B cell (primary cell): ENCODE results near the gene CCDC13. TPM values are rescaled to one million over a fixed set of nuclear protein-coding genes. Genes with fewer than 3 reads are reported as not detected.

Experiments
- ATAC-seq: fragments of 200-7000 bp; cut with Tn5 transposase; one replicate; pipeline ENCODE4 v1.10.0; 2021; ENCODE audit warnings: low read depth, mild to moderate bottlenecking, moderate number of reproducible peaks, moderate library complexity
- CTCF ChIA-PET: fragments of 350-600 bp; sonication (Branson Sonifier 250); formaldehyde crosslinking; loops from one replicate; lab custom pipeline; 2021; ENCODE audit warnings: antibody characterized with exemption, inconsistent platforms; lab: Charles Lee
- POLR2A ChIA-PET: fragments of 350-600 bp; sonication (Branson Sonifier 250); formaldehyde crosslinking; loops from one replicate; lab custom pipeline; 2021; ENCODE audit warnings: antibody characterized with exemption; lab: Charles Lee
- DNase-seq: peaks from one replicate; pipeline ENCODE4 v3.0.0; 2013
- H2AFZ ChIP-seq: 2 replicates; pipeline ENCODE4 v1.6.1; 2012; ENCODE audit warnings: mild to moderate bottlenecking, low read depth, low read length; ENCODE audit not compliant: insufficient read depth, poor library complexity, severe bottlenecking
- H3K27ac ChIP-seq, 2 donors: 1 replicate in 1 of 2; 2 replicates in 1 of 2; pipeline ENCODE4 v1.5.1; 2012 to 2013; ENCODE audit warnings: low read length in 2 of 2, mild to moderate bottlenecking in 2 of 2, moderate library complexity in 1 of 2
- H3K27me3 ChIP-seq, 4 experiments: fragments of 200-600 bp in 1 of 4; sonication (generic) in 1 of 4; replicated peaks in 1 of 4; 1 replicate in 2 of 4; 2 replicates in 2 of 4; pipeline versions ENCODE4 v1.6.1 to v1.7.0; 2013 to 2016; ENCODE audit warnings: low read length in 3 of 4, mild to moderate bottlenecking in 2 of 4, mixed read lengths in 1 of 4, moderate library complexity in 1 of 4; ENCODE audit not compliant: insufficient read depth in 4 of 4, control insufficient read depth in 3 of 4; ENCODE audit errors: control extremely low read depth in 1 of 4
- H3K36me3 ChIP-seq, 2 experiments: replicated peaks in 1 of 2; 1 replicate in 1 of 2; 2 replicates in 1 of 2; pipeline versions ENCODE4 v1.6.1 to v1.7.1; 2013; ENCODE audit warnings: low read length in 1 of 2; ENCODE audit not compliant: insufficient read depth in 2 of 2, control insufficient read depth in 1 of 2; ENCODE audit errors: control extremely low read depth in 1 of 2, extremely low read depth in 1 of 2
- H3K4me1 ChIP-seq, 2 donors: fragments of 200-600 bp in 1 of 2; sonication (generic) in 1 of 2; 1 replicate in 1 of 2; 2 replicates in 1 of 2; pipeline versions ENCODE4 v1.5.1 to v1.6.1; 2013 to 2017; ENCODE audit warnings: low read length in 2 of 2; ENCODE audit not compliant: control insufficient read depth in 2 of 2, insufficient read depth in 2 of 2
- H3K4me2 ChIP-seq: replicated peaks from 2 replicates; pipeline ENCODE3; 2012; ENCODE audit warnings: mild to moderate bottlenecking, low read depth, low read length; ENCODE audit not compliant: poor library complexity, severe bottlenecking
- H3K4me3 ChIP-seq, 5 experiments: fragments of 200-600 bp in 1 of 5; sonication (generic) in 1 of 5; 1 replicate in 3 of 5; 2 replicates in 2 of 5; pipeline versions ENCODE4 v1.5.1 to v1.7.0; 2011 to 2016; ENCODE audit warnings: low read length in 4 of 5, mild to moderate bottlenecking in 4 of 5, low read depth in 2 of 5, control low read depth in 1 of 5, moderate library complexity in 1 of 5; ENCODE audit not compliant: insufficient read depth in 1 of 5; ENCODE audit errors: control extremely low read depth in 1 of 5, extremely low read depth in 1 of 5
- H3K79me2 ChIP-seq: fragments of 200-600 bp; sonication (generic); one replicate; pipeline ENCODE4 v1.6.0; 2016; ENCODE audit warnings: low read length; ENCODE audit not compliant: control insufficient read depth, insufficient read depth
- H3K9ac ChIP-seq: fragments of 200-600 bp; sonication (generic); 2 replicates; pipeline ENCODE4 v1.6.1; 2017; ENCODE audit warnings: mild to moderate bottlenecking, low read length, moderate library complexity
- H3K9me3 ChIP-seq, 3 donors: one replicate each; pipeline versions ENCODE4 v1.6.1 to v1.7.1; 2013; ENCODE audit warnings: low read length in 2 of 3; ENCODE audit not compliant: control insufficient read depth in 2 of 3, insufficient read depth in 1 of 3; ENCODE audit errors: control extremely low read depth in 1 of 3
- H4K20me1 ChIP-seq: 2 replicates; pipeline ENCODE4 v1.6.0; 2012; ENCODE audit warnings: mild to moderate bottlenecking, low read length; ENCODE audit not compliant: insufficient read depth, control insufficient read depth, poor library complexity, severe bottlenecking
- H3K27ac Mint-ChIP-seq: one replicate; pipeline ENCODE4 v1.8.0; 2021; ENCODE audit warnings: mixed read lengths
- H3K27me3 Mint-ChIP-seq: one replicate; pipeline ENCODE4 v1.8.0; 2021; ENCODE audit warnings: mixed read lengths
- H3K4me1 Mint-ChIP-seq: one replicate; pipeline ENCODE4 v1.8.0; 2021; ENCODE audit warnings: mixed read lengths
- H3K4me3 Mint-ChIP-seq: one replicate; pipeline ENCODE4 v1.8.0; 2021; ENCODE audit warnings: mixed read lengths
- H3K9me3 Mint-ChIP-seq: one replicate; pipeline ENCODE4 v1.8.0; 2022; ENCODE audit warnings: mixed read lengths; ENCODE audit not compliant: insufficient read depth
- CTCF ChIP-seq: fragments of 200-600 bp; IDR thresholded peaks from one replicate; pipeline ENCODE4 v1.8.0; 2022; ENCODE audit warnings: antibody characterized with exemption, mild to moderate bottlenecking
- EZH2 ChIP-seq: IDR thresholded peaks from 2 replicates; pipeline ENCODE4 v1.6.1; 2012; ENCODE audit warnings: borderline replicate concordance, low read depth, mild to moderate bottlenecking, moderate library complexity, low read length; ENCODE audit not compliant: insufficient read depth, poor library complexity, severe bottlenecking
- WGBS: methylation state at CpG from one replicate; pipeline ENCODE4 v1.1.5; 2013; ENCODE audit warnings: missing lambda C conversion rate; ENCODE audit not compliant: insufficient coverage; 5-methylcytosine and 5-hydroxymethylcytosine counted together
- intact Hi-C: fragments of 100-400 bp; cut with micrococcal nuclease; formaldehyde crosslinking; loops from one replicate; pipeline ENCODE4 v1.10.0; 2022
- polyA plus RNA-seq: library from polyadenylated mRNA; depleted of rRNA; stranded (reverse); fragments of >200 nt; gene quantifications from 2 replicates; pipeline ENCODE4 v1.2.3, GENCODE V29; 2012
- total RNA-seq, 2 donors: library from RNA; stranded (reverse); fragments of 120-200 nt in 1 of 2; gene quantifications; 1 replicate in 1 of 2; 2 replicates in 1 of 2; pipeline versions ENCODE4 v1.2.3 to v1.2.4, GENCODE V29; 2013 to 2022

Gene CCDC13
- total and polyA plus RNA-seq, 2 donors (not counting 1 experiment from before 2014, with no cell fraction given), result 1.5 to 1.9 TPM

GRCh38 chr3:42820746-42821051 is 47.6 kb upstream of the CCDC13 start:
- ATAC-seq (no peak), DNase-seq (no peak)
- H3K4me3 Mint-ChIP-seq, result no peak overlapping the region
- H3K9me3 ChIP-seq, result no peaks in the 10 kb centered on the region
- no peaks in the 10 kb centered on the region for H3K27me3 ChIP-seq
- H2AFZ ChIP-seq, result no peak overlapping the region
- no peaks in the 10 kb centered on the region for H4K20me1 ChIP-seq
- H3K36me3 ChIP-seq, result no peaks in the 10 kb centered on the region
- peaks cover 11% of the 10 kb centered on the region for H3K27me3 Mint-ChIP-seq
- H3K4me1 Mint-ChIP-seq, result no peaks in the 10 kb centered on the region
- CTCF ChIA-PET, result interaction anchor here (0.5 to 0.8 kb wide), 4 partner anchors 9 to 573 kb away, joined by 3 read pairs; no protein-coding TSS in a partner anchor
- intact Hi-C loops, result no loop called here
- H3K79me2 ChIP-seq, result no peaks in the 10 kb centered on the region
- 91% methylated on average over 6 of the region's 6 CpGs for WGBS
- no peaks in the 10 kb centered on the region for H3K9me3 Mint-ChIP-seq
- no peak overlapping the region for H3K4me2 ChIP-seq
- POLR2A ChIA-PET, result interaction anchor here (0.6 to 0.7 kb wide), 3 partner anchors 11 to 120 kb away, joined by 3 to 6 read pairs (median 4); partner anchors contain the start of gene ACKR2
- no peak overlapping the region for H3K4me3 ChIP-seq
- no peak overlapping the region for H3K9ac ChIP-seq
- TF ChIP-seq EZH2 (no peak), CTCF (no peak)
- no peak overlapping the region for H3K27ac ChIP-seq
- no peak overlapping the region for H3K27ac Mint-ChIP-seq
- no peaks in the 10 kb centered on the region for H3K4me1 ChIP-seq

GRCh38 chr3:42819351-42819965 is 46.4 kb upstream of the CCDC13 start:
- Mint-ChIP-seq H3K4me1 (no peaks in the 10 kb centered on the region), H3K4me3 (no peak overlapping the region), H3K27me3 (peaks cover 11% of the 10 kb centered on the region), H3K9me3 (no peaks in the 10 kb centered on the region), H3K27ac (no peak overlapping the region)
- H3K4me2 ChIP-seq, result no peak overlapping the region
- no peaks in the 10 kb centered on the region for H3K36me3 ChIP-seq
- no peak overlapping the region for H3K9ac ChIP-seq
- H3K27me3 ChIP-seq, result no peaks in the 10 kb centered on the region
- H3K9me3 ChIP-seq, result no peaks in the 10 kb centered on the region
- TF ChIP-seq CTCF, result no peak
- TF ChIP-seq EZH2, result no peak
- H3K79me2 ChIP-seq, result no peaks in the 10 kb centered on the region
- intact Hi-C loops, result no loop called here
- ChIA-PET CTCF (interaction anchor here (0.6 kb wide), 1 partner anchor 618 kb away, joined by 4 read pairs; no protein-coding TSS in a partner anchor), POLR2A (no interaction called here)
- H4K20me1 ChIP-seq, result no peaks in the 10 kb centered on the region
- 94% methylated on average over 2 of the region's 2 CpGs for WGBS
- H3K4me1 ChIP-seq, result no peaks in the 10 kb centered on the region
- H3K4me3 ChIP-seq, result no peak overlapping the region
- ATAC-seq (no peak), DNase-seq (no peak)
- H2AFZ ChIP-seq, result no peak overlapping the region
- H3K27ac ChIP-seq, result no peak overlapping the region
